ENCODE data around the gene LAX1.
A peak's percentile ranks its signal among the peaks of the same experiment; 100 is the strongest.

Gene LAX1

DNA sequence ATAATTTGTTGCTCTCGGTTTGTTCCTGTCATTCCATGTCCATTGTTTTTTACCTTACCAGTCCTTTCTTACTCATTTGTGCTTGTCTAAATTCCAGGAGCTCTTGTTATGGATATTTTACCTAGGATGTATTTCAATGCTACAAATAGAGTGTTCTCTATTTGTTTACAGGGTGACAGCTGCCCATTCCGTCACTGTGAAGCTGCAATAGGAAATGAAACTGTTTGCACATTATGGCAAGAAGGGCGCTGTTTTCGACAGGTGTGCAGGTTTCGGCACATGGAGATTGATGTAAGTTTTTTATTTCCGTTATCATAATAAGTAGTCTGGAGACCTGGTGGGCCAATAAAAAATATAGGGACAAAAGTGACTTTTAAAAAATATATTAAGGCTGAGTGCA lies 53.4 kb downstream of the LAX1 start:
- no peak for DNase-seq

DNA sequence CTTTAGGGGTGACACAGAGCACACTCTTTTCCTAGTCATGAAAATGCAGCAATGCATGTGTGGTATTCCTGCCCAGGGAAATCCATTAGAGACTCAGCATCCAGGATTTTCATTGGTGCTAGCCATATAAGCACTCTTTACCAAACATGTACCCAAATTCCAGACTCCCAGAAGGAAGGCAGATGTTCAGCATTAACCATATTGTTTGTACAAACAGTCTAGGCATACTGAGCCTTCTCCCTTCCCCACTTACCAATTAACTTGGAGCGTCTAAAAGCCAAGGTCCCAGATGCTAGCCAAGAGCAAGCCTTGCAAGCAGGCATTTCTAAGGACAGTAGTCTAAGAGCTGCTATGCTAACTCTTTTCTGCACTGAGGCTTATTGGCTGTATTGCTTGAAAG lies 58.3 kb downstream of the LAX1 start:
- peak; percentile 19 for DNase-seq

Measured in NCI-H69 (cell line).